ENCODE measurements around the gene PDE4D.

PDE4D gene

DNA sequence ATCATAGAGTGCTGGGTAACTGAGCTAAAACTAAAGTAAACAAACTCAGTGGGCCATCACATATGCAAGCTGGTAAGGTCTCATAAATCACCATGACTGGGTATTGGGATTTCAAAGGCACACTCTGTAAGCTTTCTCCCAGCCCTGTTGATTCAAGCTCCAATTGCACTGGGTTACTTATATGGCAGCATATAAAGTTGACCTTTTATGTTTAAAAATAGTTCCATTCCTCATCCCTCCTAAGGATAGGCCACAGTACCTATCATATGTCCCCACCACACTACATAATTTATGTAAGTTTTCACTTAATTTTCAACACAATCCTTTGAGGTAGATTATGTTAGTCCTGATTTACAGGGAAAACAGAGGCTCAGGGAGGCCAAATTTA, 872.2 kb downstream of the PDE4D start:
- H3K9ac ChIP-seq (ENCODE audit: low read length): no peak overlapping the region
- H3K4me2 ChIP-seq (ENCODE audit: low read depth, low read length): no peak overlapping the region
- H3K4me1 ChIP-seq (ENCODE audit: low read length): no peaks in the 10 kb centered on the region

GRCh38 chr5:59020611-59021285, 872.8 kb downstream of the PDE4D start:
- H3K4me2 ChIP-seq (ENCODE audit: low read depth, low read length): no peak overlapping the region
- no peak overlapping the region for H3K27ac ChIP-seq (ENCODE audit: low read length)
- H3F3A ChIP-seq (ENCODE audit: insufficient read depth, low read length): no peaks in the 10 kb centered on the region
- no peak for DNase-seq
- no peaks in the 10 kb centered on the region for H4K20me1 ChIP-seq (ENCODE audit: insufficient read depth, low read length)
- TF ChIP-seq CTCF (IDR thresholded peaks at IDR 0.05; ENCODE audit: low read length) (no peak), EZH2 (optimal IDR thresholded peaks at IDR 0.05; ENCODE audit: low read depth, low read length) (no peak)
- H3K9me2 ChIP-seq (replicated peaks; ENCODE audit: insufficient read depth, low read length): no peaks in the 10 kb centered on the region
- H3K79me2 ChIP-seq (ENCODE audit: low read length): no peaks in the 10 kb centered on the region
- no peak overlapping the region for H3K4me3 ChIP-seq (ENCODE audit: low read length)
- no peak overlapping the region for H3K9ac ChIP-seq (ENCODE audit: low read length)
- no peaks in the 10 kb centered on the region for H3K27me3 ChIP-seq (replicated peaks; ENCODE audit: insufficient read depth, low read length)
- H3K36me3 ChIP-seq (replicated peaks; ENCODE audit: insufficient read depth, low read length): no peaks in the 10 kb centered on the region
- no peak overlapping the region for H2AFZ ChIP-seq (ENCODE audit: low read length)
- H3K4me1 ChIP-seq (ENCODE audit: low read length): no peaks in the 10 kb centered on the region
- no peaks in the 10 kb centered on the region for H3K9me3 ChIP-seq (replicated peaks; ENCODE audit: insufficient read depth, low read length)

More for the DNA sequence above, 872.2 kb downstream of the PDE4D start:
- no peaks in the 10 kb centered on the region for H3F3A ChIP-seq (ENCODE audit: insufficient read depth, low read length)
- no peak overlapping the region for H3K27ac ChIP-seq (ENCODE audit: low read length)
- no peaks in the 10 kb centered on the region for H3K9me3 ChIP-seq (replicated peaks; ENCODE audit: insufficient read depth, low read length)
- no peaks in the 10 kb centered on the region for H4K20me1 ChIP-seq (ENCODE audit: insufficient read depth, low read length)
- H3K9me2 ChIP-seq (replicated peaks; ENCODE audit: insufficient read depth, low read length): no peaks in the 10 kb centered on the region
- no peaks in the 10 kb centered on the region for H3K27me3 ChIP-seq (replicated peaks; ENCODE audit: insufficient read depth, low read length)
- DNase-seq: no peak
- H3K4me3 ChIP-seq (ENCODE audit: low read length): no peak overlapping the region
- TF ChIP-seq EZH2phosphoT487 (IDR thresholded peaks at IDR 0.05; ENCODE audit: low read length) (no peak), EZH2 (optimal IDR thresholded peaks at IDR 0.05; ENCODE audit: low read depth, low read length) (no peak), CTCF (IDR thresholded peaks at IDR 0.05; ENCODE audit: low read length) (no peak)
- no peaks in the 10 kb centered on the region for H3K79me2 ChIP-seq (ENCODE audit: low read length)
- no peak overlapping the region for H2AFZ ChIP-seq (ENCODE audit: low read length)
- H3K36me3 ChIP-seq (replicated peaks; ENCODE audit: insufficient read depth, low read length): no peaks in the 10 kb centered on the region

DNA sequence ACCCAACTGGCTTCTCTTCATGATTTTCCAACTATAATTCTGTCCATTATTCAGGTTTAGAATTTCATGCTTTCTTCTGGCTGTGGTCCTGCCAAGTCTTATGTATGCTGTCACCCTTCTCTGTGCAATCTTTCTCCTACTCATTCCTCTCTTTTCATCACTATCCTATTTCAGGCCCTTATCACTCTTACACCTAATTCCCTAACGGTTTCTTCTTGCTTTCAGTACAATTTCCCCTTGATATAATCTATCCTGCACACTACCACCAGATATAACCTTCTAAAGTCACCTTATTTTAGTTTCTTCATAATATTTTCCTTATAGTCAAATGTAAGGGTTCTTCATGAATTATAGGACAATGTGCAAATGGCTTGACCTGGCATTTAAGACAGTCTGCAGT, 874.4 kb downstream of the PDE4D start:
- TF ChIP-seq CTCF (IDR thresholded peaks at IDR 0.05; ENCODE audit: low read length): no peak
- TF ChIP-seq EZH2phosphoT487 (IDR thresholded peaks at IDR 0.05; ENCODE audit: low read length): no peak
- TF ChIP-seq EZH2 (optimal IDR thresholded peaks at IDR 0.05; ENCODE audit: low read depth, low read length): no peak
- H3K27me3 ChIP-seq (replicated peaks; ENCODE audit: insufficient read depth, low read length): no peaks in the 10 kb centered on the region
- no peaks in the 10 kb centered on the region for H3F3A ChIP-seq (ENCODE audit: insufficient read depth, low read length)
- H3K9me3 ChIP-seq (replicated peaks; ENCODE audit: insufficient read depth, low read length): no peaks in the 10 kb centered on the region
- no peak overlapping the region for H3K27ac ChIP-seq (ENCODE audit: low read length)
- H3K4me3 ChIP-seq (ENCODE audit: low read length): no peak overlapping the region
- no peak overlapping the region for H3K4me2 ChIP-seq (ENCODE audit: low read depth, low read length)
- no peaks in the 10 kb centered on the region for H3K36me3 ChIP-seq (replicated peaks; ENCODE audit: insufficient read depth, low read length)
- no peak overlapping the region for H3K9ac ChIP-seq (ENCODE audit: low read length)
- H3K79me2 ChIP-seq (ENCODE audit: low read length): no peaks in the 10 kb centered on the region
- no peak overlapping the region for H2AFZ ChIP-seq (ENCODE audit: low read length)
- H4K20me1 ChIP-seq (ENCODE audit: insufficient read depth, low read length): no peaks in the 10 kb centered on the region
- no peaks in the 10 kb centered on the region for H3K4me1 ChIP-seq (ENCODE audit: low read length)
- H3K9me2 ChIP-seq (replicated peaks; ENCODE audit: insufficient read depth, low read length): no peaks in the 10 kb centered on the region
- no peak for DNase-seq

Measured in MM.1S (cell line).